Stimulated activated naive B cell treated with anti-CD40 and anti-IgM and Interleukin-4, amounts not matched to agents 10 μg/mL and 1 μg/mL and 100 μg/mL, for 72 hours (primary cell): Measurements from ENCODE around the gene ULBP2.
"Not testable (repeated sequence)": the region's sequence is repeated elsewhere in the genome, so short reads cannot be mapped to it uniquely, and the experiment has no call there.

ENCODE experiments used
- ATAC-seq, 2 donors: fragments of 150-1000 bp; cut with Tn5 transposase; replicated peaks; 2 replicates each; pipeline ENCODE4 v1.10.0; 2021; ENCODE audit warnings: moderate library complexity in 1 of 2
- DNase-seq: peaks from one replicate; pipeline ENCODE4 v3.0.0; 2021
- H3K27ac Mint-ChIP-seq: one replicate; pipeline ENCODE4 v1.8.0; 2022; ENCODE audit warnings: mild to moderate bottlenecking, mixed read lengths
- H3K27me3 Mint-ChIP-seq, 2 donors: one replicate each; pipeline ENCODE4 v1.8.0; 2022; ENCODE audit warnings: mixed read lengths in 2 of 2
- H3K36me3 Mint-ChIP-seq, 2 donors: one replicate each; pipeline ENCODE4 v1.8.0; 2022; ENCODE audit warnings: mixed read lengths in 2 of 2, mild to moderate bottlenecking in 1 of 2
- H3K4me1 Mint-ChIP-seq, 2 donors: one replicate each; pipeline ENCODE4 v1.8.0; 2022; ENCODE audit warnings: mixed read lengths in 2 of 2, mild to moderate bottlenecking in 1 of 2
- H3K4me3 Mint-ChIP-seq, 2 donors: one replicate each; pipeline ENCODE4 v1.8.0; 2022; ENCODE audit warnings: mild to moderate bottlenecking in 2 of 2, mixed read lengths in 2 of 2, moderate library complexity in 1 of 2
- H3K9me3 Mint-ChIP-seq, 2 donors: one replicate each; pipeline ENCODE4 v1.8.0; 2022; ENCODE audit warnings: mixed read lengths in 2 of 2, mild to moderate bottlenecking in 1 of 2

The ULBP2 gene

DNA sequence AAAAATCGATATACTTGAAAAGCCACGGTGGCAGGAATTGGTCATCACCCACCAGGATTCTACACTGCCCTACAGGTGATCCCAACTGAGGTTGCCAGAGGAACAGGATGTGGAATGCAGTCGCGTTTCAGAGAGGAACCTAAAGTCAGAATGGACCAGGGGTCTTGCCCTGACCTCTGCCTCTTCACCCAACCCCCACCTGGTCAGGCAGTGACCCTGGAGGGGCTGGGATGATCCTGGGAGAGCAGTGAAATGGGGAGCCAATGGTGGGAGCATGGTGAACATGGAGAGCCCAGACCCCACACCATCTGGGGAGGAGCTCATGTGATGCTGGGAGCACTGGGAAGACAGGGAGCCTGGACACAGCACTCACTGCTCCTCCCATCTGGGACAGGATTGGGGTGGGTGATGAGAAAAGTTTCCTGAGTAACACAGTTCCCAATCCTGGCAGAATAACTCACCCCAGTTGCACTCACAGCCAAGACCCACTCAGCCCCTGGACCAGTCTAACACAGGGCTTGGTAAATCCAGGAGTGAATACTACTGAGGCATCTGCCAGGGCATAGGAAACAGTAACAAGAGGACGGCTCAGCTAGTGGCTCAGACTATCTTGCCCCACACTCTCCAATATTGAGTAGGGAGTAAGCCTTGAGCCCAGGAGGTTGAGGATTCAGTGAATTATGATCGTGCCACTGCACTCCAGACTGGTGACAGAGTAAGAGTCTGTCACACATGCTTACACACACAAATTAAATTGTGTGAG, 1.7 kb upstream of the ULBP2 start:
- Mint-ChIP-seq H3K36me3 (peaks cover 0 to 2% of the 10 kb centered on the region in 2 donors), H3K27me3 (peaks cover 67 to 90% of the 10 kb centered on the region in 2 donors), H3K4me3 (peak overlapping the region in 1 of 2 donors; percentile 13), H3K9me3 (no peaks in the 10 kb centered on the region), H3K27ac (peak overlapping the region; percentile 75), H3K4me1 (peaks cover 25 to 55% of the 10 kb centered on the region in 2 donors)
- no peak for DNase-seq
- no peak for ATAC-seq

- Mint-ChIP-seq H3K27me3 (peaks cover 66 to 90% of the 10 kb centered on the region in 2 donors), H3K36me3 (peaks cover 0 to 2% of the 10 kb centered on the region in 2 donors), H3K4me3 (peak overlapping the region in 1 of 2 donors; percentile 13), H3K27ac (no peak overlapping the region), H3K9me3 (no peaks in the 10 kb centered on the region), H3K4me1 (peaks cover 27 to 55% of the 10 kb centered on the region in 2 donors)
- DNase-seq (no peak), ATAC-seq (no peak)
Measured at GRCh38 chr6:149940672-149940982, 1.2 kb upstream of the ULBP2 start.

- H3K4me3 Mint-ChIP-seq = peak overlapping the region; percentile 88 to 94
Measured at GRCh38 chr6:149942461-149942829, 631 bp downstream of the ULBP2 start.

GRCh38 chr6:149943321-149943720, 1.5 kb downstream of the ULBP2 start:
- not testable (repeated sequence) for H3K27ac Mint-ChIP-seq, DNase-seq, H3K4me3 Mint-ChIP-seq, H3K9me3 Mint-ChIP-seq, H3K36me3 Mint-ChIP-seq, ATAC-seq
- Mint-ChIP-seq H3K27me3 (peaks cover 66 to 80% of the 10 kb centered on the region in 2 donors), H3K4me1 (peaks cover 23 to 45% of the 10 kb centered on the region in 2 donors)

More at GRCh38 chr6:149942461-149942829, 631 bp downstream of the ULBP2 start:
- ATAC-seq (no peak), DNase-seq (no peak)
- Mint-ChIP-seq H3K36me3 (peaks cover 0 to 2% of the 10 kb centered on the region in 2 donors), H3K9me3 (no peaks in the 10 kb centered on the region), H3K27ac (no peak overlapping the region), H3K27me3 (peaks cover 63 to 80% of the 10 kb centered on the region in 2 donors), H3K4me1 (peaks cover 27 to 54% of the 10 kb centered on the region in 2 donors)

DNA sequence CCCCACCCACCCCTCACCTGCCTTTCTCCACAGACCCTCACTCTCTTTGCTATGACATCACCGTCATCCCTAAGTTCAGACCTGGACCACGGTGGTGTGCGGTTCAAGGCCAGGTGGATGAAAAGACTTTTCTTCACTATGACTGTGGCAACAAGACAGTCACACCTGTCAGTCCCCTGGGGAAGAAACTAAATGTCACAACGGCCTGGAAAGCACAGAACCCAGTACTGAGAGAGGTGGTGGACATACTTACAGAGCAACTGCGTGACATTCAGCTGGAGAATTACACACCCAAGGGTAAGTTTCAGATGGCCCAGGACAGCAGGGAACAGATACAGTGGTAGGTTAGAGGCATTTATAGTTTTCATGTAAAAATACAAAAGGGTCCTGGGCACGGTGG, 3.5 kb downstream of the ULBP2 start:
- DNase-seq, H3K36me3 Mint-ChIP-seq, H3K9me3 Mint-ChIP-seq, H3K4me3 Mint-ChIP-seq, H3K27ac Mint-ChIP-seq: not testable (repeated sequence)
- peaks cover 13 to 27% of the 10 kb centered on the region in 2 donors for H3K4me1 Mint-ChIP-seq
- peaks cover 63 to 74% of the 10 kb centered on the region in 2 donors for H3K27me3 Mint-ChIP-seq
- peak; percentile 61 to 66 for ATAC-seq

DNA sequence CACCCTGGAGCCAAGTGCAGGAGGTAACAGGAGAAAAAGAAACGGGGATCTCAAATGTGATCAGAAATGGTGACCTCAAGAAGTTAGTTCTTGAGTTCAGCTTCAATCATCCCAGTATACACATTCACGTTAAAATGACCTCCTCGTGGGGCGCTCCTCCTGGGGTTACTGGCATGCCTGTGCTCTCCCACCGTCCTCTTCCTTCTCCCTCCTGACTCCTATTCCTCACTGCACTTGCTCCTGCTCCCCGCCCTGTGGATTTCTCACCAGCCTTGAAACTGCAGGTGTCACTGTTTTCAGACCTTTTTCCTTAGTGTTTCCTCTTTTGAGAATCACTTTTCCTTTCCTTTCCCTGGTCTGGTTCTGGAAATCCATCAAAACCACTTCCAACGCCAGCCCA, 4.8 kb downstream of the ULBP2 start:
- H3K4me3 Mint-ChIP-seq, DNase-seq: not testable (repeated sequence)
- H3K4me1 Mint-ChIP-seq = peaks cover 7 to 14% of the 10 kb centered on the region in 2 donors

GRCh38 chr6:149947533-149947932, 5.7 kb downstream of the ULBP2 start:
- not testable (repeated sequence) for DNase-seq, H3K27ac Mint-ChIP-seq, H3K9me3 Mint-ChIP-seq, H3K36me3 Mint-ChIP-seq, H3K4me1 Mint-ChIP-seq, ATAC-seq, H3K4me3 Mint-ChIP-seq
- peaks cover 66 to 74% of the 10 kb centered on the region in 2 donors for H3K27me3 Mint-ChIP-seq

More for the DNA sequence above, 4.8 kb downstream of the ULBP2 start:
- H3K27me3 Mint-ChIP-seq = peaks cover 62 to 74% of the 10 kb centered on the region in 2 donors
- not testable (repeated sequence) for H3K9me3 Mint-ChIP-seq, H3K36me3 Mint-ChIP-seq, H3K27ac Mint-ChIP-seq, ATAC-seq

- ATAC-seq (no peak), DNase-seq (no peak)
- Mint-ChIP-seq H3K36me3 (no peaks in the 10 kb centered on the region), H3K27ac (no peak overlapping the region), H3K9me3 (no peaks in the 10 kb centered on the region), H3K27me3 (peaks cover 64 to 74% of the 10 kb centered on the region in 2 donors), H3K4me3 (no peak overlapping the region), H3K4me1 (peaks cover 0 to 2% of the 10 kb centered on the region in 2 donors)
Measured at GRCh38 chr6:149948011-149948410, 6.2 kb downstream of the ULBP2 start.

DNA sequence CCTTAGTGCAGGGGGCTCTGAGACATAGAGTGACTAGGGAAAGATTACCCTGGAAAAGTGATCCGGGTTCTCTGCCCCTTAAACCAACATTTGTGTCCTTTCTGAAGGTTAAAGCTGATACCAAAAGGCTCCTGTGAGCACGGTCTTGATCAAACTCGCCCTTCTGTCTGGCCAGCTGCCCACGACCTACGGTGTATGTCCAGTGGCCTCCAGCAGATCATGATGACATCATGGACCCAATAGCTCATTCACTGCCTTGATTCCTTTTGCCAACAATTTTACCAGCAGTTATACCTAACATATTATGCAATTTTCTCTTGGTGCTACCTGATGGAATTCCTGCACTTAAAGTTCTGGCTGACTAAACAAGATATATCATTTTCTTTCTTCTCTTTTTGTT, 6.8 kb downstream of the ULBP2 start:
- Mint-ChIP-seq H3K4me3 (no peak overlapping the region), H3K4me1 (peaks cover 2 to 3% of the 10 kb centered on the region in 2 donors), H3K27ac (no peak overlapping the region), H3K9me3 (no peaks in the 10 kb centered on the region), H3K27me3 (peaks cover 62 to 71% of the 10 kb centered on the region in 2 donors), H3K36me3 (no peaks in the 10 kb centered on the region)
- ATAC-seq (no peak), DNase-seq (no peak)

- no peaks in the 10 kb centered on the region for H3K36me3 Mint-ChIP-seq
- peaks cover 9 to 12% of the 10 kb centered on the region in 2 donors for H3K4me1 Mint-ChIP-seq
- no peak overlapping the region for H3K4me3 Mint-ChIP-seq
- no peak for ATAC-seq
- peaks cover 63 to 70% of the 10 kb centered on the region in 2 donors for H3K27me3 Mint-ChIP-seq
- DNase-seq = no peak
- no peak overlapping the region for H3K27ac Mint-ChIP-seq
- no peaks in the 10 kb centered on the region for H3K9me3 Mint-ChIP-seq
Measured at GRCh38 chr6:149950423-149950822, 8.6 kb downstream of the ULBP2 start.

DNA sequence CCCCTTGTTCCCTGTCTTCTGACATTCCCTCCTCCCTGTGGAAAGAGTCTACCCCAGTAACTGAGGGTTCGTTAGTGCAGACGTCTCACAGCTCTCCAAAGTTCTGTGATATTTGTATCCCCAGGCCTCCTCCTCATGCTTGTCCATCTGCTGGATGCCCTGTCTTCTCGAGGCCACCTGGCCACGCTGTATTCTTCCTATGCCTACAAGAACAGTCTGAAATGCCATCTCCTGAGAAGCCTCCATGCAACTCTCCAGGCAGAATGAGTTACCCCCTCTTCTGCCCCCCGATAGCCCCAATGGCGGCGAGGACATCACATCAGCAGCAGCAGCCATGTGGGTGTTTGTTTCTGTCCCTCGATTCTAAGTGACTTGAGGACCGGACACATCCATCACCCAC, 9.3 kb downstream of the ULBP2 start:
- Mint-ChIP-seq H3K27ac (no peak overlapping the region), H3K4me3 (no peak overlapping the region), H3K36me3 (no peaks in the 10 kb centered on the region), H3K4me1 (peaks cover 9 to 17% of the 10 kb centered on the region in 2 donors), H3K27me3 (peaks cover 68 to 74% of the 10 kb centered on the region in 2 donors), H3K9me3 (no peaks in the 10 kb centered on the region)
- ATAC-seq (no peak), DNase-seq (no peak)

DNA sequence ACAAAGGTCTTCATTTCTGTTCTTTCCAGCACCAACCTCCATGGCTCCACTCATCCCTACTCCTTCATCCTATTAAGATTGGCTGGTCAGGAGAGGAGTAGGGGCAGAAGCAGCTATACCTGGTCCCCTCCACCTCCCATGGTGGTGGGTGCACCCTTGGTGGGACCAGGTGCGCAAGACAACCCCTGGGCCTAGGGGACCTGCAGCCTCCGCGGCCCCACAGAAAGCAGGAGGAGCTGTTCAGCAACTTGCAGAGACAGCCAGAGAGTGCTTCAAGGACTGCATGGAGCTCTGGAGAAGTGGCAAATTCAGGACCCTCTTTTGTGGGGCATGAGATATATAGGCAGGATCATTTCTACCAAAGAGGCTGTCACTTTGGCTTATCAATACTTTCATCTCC, 9.8 kb downstream of the ULBP2 start:
- no peak overlapping the region for H3K27ac Mint-ChIP-seq

DNA sequence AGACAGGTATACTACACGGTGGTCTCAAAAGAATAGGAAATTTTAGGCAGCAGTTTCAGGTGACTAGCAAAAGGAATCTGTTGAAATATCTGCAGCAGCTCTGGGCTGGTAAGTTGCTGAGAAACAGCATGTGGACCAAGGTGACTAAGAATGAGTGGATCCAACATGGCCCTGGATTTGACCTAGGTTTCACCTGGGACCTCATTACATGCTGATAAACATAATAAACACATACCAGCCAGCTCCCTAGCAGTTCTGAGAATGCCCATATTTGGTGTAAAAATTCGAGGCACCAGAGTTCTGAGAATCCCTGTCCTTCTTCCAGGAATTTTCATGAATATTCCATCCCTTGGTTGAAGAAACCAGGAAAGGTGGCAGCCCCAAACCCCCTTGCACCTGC, 11.6 kb downstream of the ULBP2 start:
- not testable (repeated sequence) for H3K27ac Mint-ChIP-seq, H3K9me3 Mint-ChIP-seq, ATAC-seq, H3K4me3 Mint-ChIP-seq, H3K36me3 Mint-ChIP-seq, DNase-seq
- H3K4me1 Mint-ChIP-seq = peaks cover 9 to 19% of the 10 kb centered on the region in 2 donors
- peaks cover 58 to 72% of the 10 kb centered on the region in 2 donors for H3K27me3 Mint-ChIP-seq

More for the DNA sequence above, 9.8 kb downstream of the ULBP2 start:
- peaks cover 9 to 19% of the 10 kb centered on the region in 2 donors for H3K4me1 Mint-ChIP-seq
- no peak for ATAC-seq
- H3K27me3 Mint-ChIP-seq = peaks cover 66 to 77% of the 10 kb centered on the region in 2 donors
- no peak for DNase-seq
- H3K4me3 Mint-ChIP-seq = no peak overlapping the region
- no peaks in the 10 kb centered on the region for H3K9me3 Mint-ChIP-seq
- H3K36me3 Mint-ChIP-seq = no peaks in the 10 kb centered on the region

- H3K27ac Mint-ChIP-seq, H3K9me3 Mint-ChIP-seq, H3K36me3 Mint-ChIP-seq, DNase-seq: not testable (repeated sequence)
- peaks cover 60 to 77% of the 10 kb centered on the region in 2 donors for H3K27me3 Mint-ChIP-seq
- H3K4me1 Mint-ChIP-seq = peaks cover 9 to 19% of the 10 kb centered on the region in 2 donors
- H3K4me3 Mint-ChIP-seq = peak overlapping the region in 1 of 2 donors; percentile 30
- ATAC-seq = peak; percentile 77 to 84
Measured at GRCh38 chr6:149953934-149954327, 12.1 kb downstream of the ULBP2 start.

DNA sequence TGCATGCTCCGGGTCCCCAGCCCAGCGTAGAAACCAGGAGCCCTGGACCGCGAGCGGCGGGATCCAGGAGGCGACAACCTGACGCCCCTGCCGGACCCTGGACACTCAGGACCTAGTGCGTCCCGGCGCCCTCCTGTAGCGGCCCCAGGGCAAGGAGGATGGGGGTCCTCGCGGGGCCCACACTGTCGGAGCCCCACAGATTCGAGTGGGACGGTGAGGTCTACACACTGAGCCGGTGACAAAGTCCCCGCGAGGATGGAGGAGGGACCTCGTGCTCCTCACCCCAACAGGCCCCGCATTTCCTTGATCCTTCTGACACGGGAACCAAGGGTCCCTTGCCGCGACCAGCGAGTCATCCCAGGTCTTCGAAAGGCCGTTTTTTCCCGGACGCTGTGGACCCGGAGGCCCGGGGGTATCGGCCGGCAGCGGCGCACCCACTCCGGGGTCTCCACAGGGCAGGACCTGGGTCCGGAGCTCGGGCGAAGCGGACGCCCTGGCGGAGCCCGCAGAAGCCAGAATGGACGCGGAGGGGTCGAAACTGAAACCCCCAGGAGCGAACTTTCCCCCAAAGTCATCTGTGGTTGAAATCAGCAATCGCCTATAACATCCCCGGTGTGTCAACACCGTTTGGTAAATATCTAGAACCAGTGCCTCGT, 12.6 kb downstream of the ULBP2 start:
- H3K9me3 Mint-ChIP-seq = not testable (repeated sequence)

More for the DNA sequence above, 12.6 kb downstream of the ULBP2 start:
- Mint-ChIP-seq H3K27me3 (peaks cover 63 to 78% of the 10 kb centered on the region in 2 donors), H3K4me1 (peaks cover 12 to 19% of the 10 kb centered on the region in 2 donors), H3K4me3 (peak overlapping the region; percentile 30 to 42)
- peak; percentile 48 to 56 for ATAC-seq
- H3K27ac Mint-ChIP-seq, DNase-seq, H3K36me3 Mint-ChIP-seq: not testable (repeated sequence)
